Right lobe of liver (tissue), 4 donors: ENCODE results near the gene EDIL3.

Experiments
- CTCF ChIP-seq, 4 donors: fragments of 200-600 bp in 3 of 4; fragments of 450-650 bp in 1 of 4; IDR thresholded peaks; one replicate each; pipeline versions ENCODE4 v1.5.1 to v1.8.0; 2016 to 2022; ENCODE audit warnings: antibody characterized with exemption in 4 of 4, mild to moderate bottlenecking in 2 of 4
- POLR2A ChIP-seq: fragments of 450-650 bp; IDR thresholded peaks from one replicate; pipeline ENCODE4 v1.6.1; 2017; ENCODE audit warnings: antibody characterized with exemption, mild to moderate bottlenecking
- donor health status: DM: no; HTN: no; CAD: no.
- donor health status: DM: no; HTN: no; CAD: no.
- donor health status: DM: no; HTN: yes; CAD: no.

- TF ChIP-seq CTCF (IDR thresholded peaks at IDR 0.05) (no peak), POLR2A (no peak)
Observed at GRCh38 chr5:84130006-84130580, 254.6 kb downstream of the EDIL3 start.
